K562 (cell line): ENCODE measurements around the gene PRCP. TPM values are rescaled to one million over a fixed set of nuclear protein-coding genes. Genes with fewer than 3 reads are reported as not detected.

Source experiments
- CCNT2 ChIP-seq: IDR thresholded peaks from 2 replicates; pipeline ENCODE4 v1.6.1; 2011; ENCODE audit warnings: borderline replicate concordance, low read depth, mild to moderate bottlenecking, moderate library complexity, mixed read lengths, low read length; ENCODE audit not compliant: insufficient read length; ENCODE audit errors: extremely low read depth
- DACH1 ChIP-seq: fragments of 450-650 bp; IDR thresholded peaks from 2 replicates; pipeline ENCODE4 v1.6.1; 2018; ENCODE audit not compliant: partially characterized antibody
- DEAF1 ChIP-seq: fragments of 450-650 bp; formaldehyde crosslinking; IDR thresholded peaks from 2 replicates; pipeline ENCODE4 v1.4.0; 2020; ENCODE audit warnings: mild to moderate bottlenecking, moderate library complexity
- DPF2 ChIP-seq: fragments of 450-650 bp; IDR thresholded peaks from 2 replicates; pipeline ENCODE4 v1.6.1; 2016
- E2F3 ChIP-seq: fragments of 250-450 bp; sonication (Bioruptor Pico); IDR thresholded peaks from 2 replicates; pipeline ENCODE4 v1.4.0; 2020; ENCODE audit warnings: mild to moderate bottlenecking
- FOXJ2 ChIP-seq: fragments of 200-800 bp; sonication (Bioruptor generic); IDR thresholded peaks from 2 replicates; pipeline ENCODE4 v1.6.1; 2016; ENCODE audit warnings: missing genetic modification characterization, missing compliant biosample characterization
- HDAC8 ChIP-seq: fragments of 450-650 bp; IDR thresholded peaks from 2 replicates; pipeline ENCODE4 v1.6.1; 2016; ENCODE audit warnings: mild to moderate bottlenecking, missing genetic modification characterization, moderate library complexity, missing compliant biosample characterization
- JUND ChIP-seq, 2 experiments: IDR thresholded peaks; 2 replicates in 1 of 2; 3 replicates in 1 of 2; pipeline ENCODE4 v1.6.1; 2011; ENCODE audit warnings: borderline replicate concordance in 2 of 2, low read depth in 2 of 2, low read length in 2 of 2, improper control_type of control experiment in 1 of 2, missing biosample characterization in 1 of 2, missing genetic modification characterization in 1 of 2, missing genetic modification reagents in 1 of 2
- MEIS2 ChIP-seq: fragments of 450-650 bp; IDR thresholded peaks from 2 replicates; pipeline ENCODE4 v1.6.1; 2014; ENCODE audit warnings: mild to moderate bottlenecking; ENCODE audit not compliant: partially characterized antibody
- NCOR1 ChIP-seq: fragments of 450-650 bp; IDR thresholded peaks from 2 replicates; pipeline ENCODE4 v1.6.1; 2016; ENCODE audit warnings: mild to moderate bottlenecking, moderate library complexity
- NR1H2 ChIP-seq: sonication (generic); formaldehyde crosslinking; IDR thresholded peaks from 2 replicates; pipeline ENCODE4 v1.4.0; 2020; ENCODE audit warnings: mild to moderate bottlenecking, missing genetic modification reagents
- PKNOX1 ChIP-seq: fragments of 450-650 bp; IDR thresholded peaks from 2 replicates; pipeline ENCODE4 v1.6.1; 2016
- RFX1 ChIP-seq: fragments of 450-650 bp; IDR thresholded peaks from 2 replicates; pipeline ENCODE4 v1.6.1; 2016; ENCODE audit warnings: mild to moderate bottlenecking, moderate library complexity
- SOX6 ChIP-seq: fragments of 450-650 bp; IDR thresholded peaks from 2 replicates; pipeline ENCODE4 v1.6.1; 2014; ENCODE audit warnings: mild to moderate bottlenecking
- STAT5A ChIP-seq: IDR thresholded peaks from 2 replicates; pipeline ENCODE4 v1.6.1; 2012; ENCODE audit warnings: low read length, inconsistent platforms, borderline replicate concordance
- TAL1 ChIP-seq: fragments of 450-650 bp; IDR thresholded peaks from 2 replicates; pipeline ENCODE4 v1.6.1; 2016; ENCODE audit warnings: mild to moderate bottlenecking
- TBL1XR1 ChIP-seq, 2 experiments: IDR thresholded peaks; 2 replicates each; pipeline ENCODE4 v1.6.1; 2012; ENCODE audit warnings: improper control_type of control experiment in 2 of 2, low read length in 2 of 2, mild to moderate bottlenecking in 1 of 2
- ZNF24 ChIP-seq: fragments of 450-650 bp; IDR thresholded peaks from 2 replicates; pipeline ENCODE4 v1.6.1; 2016
- ZNF274 ChIP-seq: IDR thresholded peaks from 2 replicates; pipeline ENCODE4 v1.6.1; 2011; ENCODE audit warnings: low read depth, mild to moderate bottlenecking, low read length, moderate library complexity, borderline replicate concordance
- ZNF583 ChIP-seq: fragments of 250-450 bp; sonication (Bioruptor Pico); IDR thresholded peaks from 2 replicates; pipeline ENCODE4 v1.4.0; 2020
- ZNF699 ChIP-seq: fragments of 250-450 bp; sonication (Bioruptor Pico); IDR thresholded peaks from 2 replicates; pipeline ENCODE4 v1.8.0; 2021; ENCODE audit warnings: mild to moderate bottlenecking, moderate library complexity; ENCODE audit not compliant: insufficient replicate concordance
- polyA plus RNA-seq, 8 experiments: library from polyadenylated mRNA; depleted of rRNA in 4 of 8; stranded (reverse) in 5 of 8; unstranded in 3 of 8; fragments of >200 nt; fragmentation: Nextera tagmentation in 2 of 8; fragmentation: Illumina TruSeq in 1 of 8; extraction: Ambion mirVana in 2 of 8; extraction: Trizol in 1 of 8; gene quantifications; 2 replicates each; pipeline versions ENCODE4 v1.2.1 to v1.2.3, GENCODE V29; 2011 to 2014; ENCODE audit warnings: inconsistent platforms in 1 of 8, missing spikeins in 1 of 8
- total RNA-seq, 7 experiments: library from RNA; depleted of rRNA in 6 of 7; stranded (reverse); fragments of >200 nt in 6 of 7; fragmentation: Illumina TruSeq in 2 of 7; extraction: Trizol in 2 of 7; gene quantifications; 2 replicates each; pipeline versions ENCODE4 v1.2.1 to v1.2.3, GENCODE V29; 2011 to 2021; ENCODE audit warnings: low replicate concordance in 1 of 7
- TF ChIP-seq, protein P1 (sequence below), 2 experiments: IDR thresholded peaks in 1 of 2; conservative IDR thresholded peaks in 1 of 2; 2 replicates each; pipeline ENCODE4 v1.6.1; 2016; ENCODE audit warnings: low read depth in 2 of 2, mild to moderate bottlenecking in 1 of 2, missing compliant biosample characterization in 1 of 2, missing genetic modification characterization in 1 of 2, moderate library complexity in 1 of 2

The PRCP gene
- total and polyA plus RNA-seq, 9 of the 15 experiments (the other 6 are each of a cell fraction or from before 2014, with no cell fraction given) = 9.5 to 43.1 (median 23.2) TPM

DNA sequence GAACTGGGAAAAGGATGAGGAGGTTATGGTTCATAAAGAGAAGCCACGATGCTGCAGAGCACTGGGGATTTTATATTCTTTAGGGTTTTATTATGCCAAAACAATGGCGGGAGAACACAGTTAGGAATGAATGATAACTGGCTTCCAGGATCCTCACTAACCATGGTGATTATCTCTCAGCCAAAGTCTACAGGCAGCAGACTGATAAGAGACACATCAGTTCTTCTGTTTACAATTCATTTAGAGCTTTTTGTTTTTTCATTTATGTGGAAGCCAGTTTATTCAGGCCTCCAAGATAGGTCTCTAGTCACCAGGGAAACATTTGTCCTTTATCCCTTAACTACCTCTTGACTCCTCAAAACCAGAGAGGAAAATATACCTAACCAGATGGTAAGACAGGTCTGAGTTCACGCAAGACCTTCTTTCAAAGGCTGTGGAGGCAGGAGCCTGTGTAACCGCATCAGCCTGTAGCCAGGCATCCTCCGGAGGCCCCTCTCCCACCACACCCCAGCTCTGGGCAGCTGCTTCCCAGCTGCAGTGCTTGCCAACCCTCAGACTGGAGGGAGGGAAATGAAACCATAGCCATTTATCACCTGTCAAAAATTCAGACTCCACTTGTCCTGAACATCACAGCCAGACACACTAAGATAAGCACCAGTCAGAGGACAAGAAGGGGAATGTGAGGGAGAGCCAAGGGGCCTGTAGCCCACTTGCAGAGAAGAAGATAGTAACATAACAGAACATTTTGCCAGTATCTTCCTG is 109.3 kb downstream of the PRCP start (continued):
- TF ChIP-seq ZNF699 (CRISPR knock-in tag) = no peak
- TF ChIP-seq TAL1 = peak; percentile 72
- peak; percentile 47; the same call in 1 of the 2 replicates for TF ChIP-seq DPF2
- TF ChIP-seq ZNF274 = 0 out of 2 replicates have a peak, but pooled peaks have one; percentile 9
- no peak for TF ChIP-seq HDAC8 (tag)
- peak in 1 of 2 experiments; percentile 53; a peak in 2 of 4 replicates for TF ChIP-seq TBL1XR1 (IDR thresholded peaks at IDR 0.05; ENCODE audit: low read length in 2 of 2)
- TF ChIP-seq JUND (IDR thresholded peaks at IDR 0.05; ENCODE audit: borderline replicate concordance, low read depth, low read length) = peak; percentile 57; the same call in 1 of the 2 replicates
- TF ChIP-seq JUND (tag; IDR thresholded peaks at IDR 0.05; ENCODE audit: borderline replicate concordance, low read depth, low read length) = no peak
- TF ChIP-seq PKNOX1 = peak; percentile 85
- TF ChIP-seq STAT5A = peak; percentile 46; the same call in 1 of the 2 replicates
- no peak for TF ChIP-seq DACH1
- TF ChIP-seq DEAF1 (CRISPR knock-in tag) = no peak
- TF ChIP-seq RFX1 = peak; percentile 86
- peak; percentile 90 for TF ChIP-seq FOXJ2 (tag)
- TF ChIP-seq E2F3 (CRISPR knock-in tag) = no peak
- 0 out of 2 replicates have a peak, but pooled peaks have one; percentile 28 for TF ChIP-seq ZNF583 (CRISPR knock-in tag)
- peak; percentile 54 for TF ChIP-seq NCOR1
- TF ChIP-seq SOX6 = peak; percentile 90
- TF ChIP-seq, protein P1, sequence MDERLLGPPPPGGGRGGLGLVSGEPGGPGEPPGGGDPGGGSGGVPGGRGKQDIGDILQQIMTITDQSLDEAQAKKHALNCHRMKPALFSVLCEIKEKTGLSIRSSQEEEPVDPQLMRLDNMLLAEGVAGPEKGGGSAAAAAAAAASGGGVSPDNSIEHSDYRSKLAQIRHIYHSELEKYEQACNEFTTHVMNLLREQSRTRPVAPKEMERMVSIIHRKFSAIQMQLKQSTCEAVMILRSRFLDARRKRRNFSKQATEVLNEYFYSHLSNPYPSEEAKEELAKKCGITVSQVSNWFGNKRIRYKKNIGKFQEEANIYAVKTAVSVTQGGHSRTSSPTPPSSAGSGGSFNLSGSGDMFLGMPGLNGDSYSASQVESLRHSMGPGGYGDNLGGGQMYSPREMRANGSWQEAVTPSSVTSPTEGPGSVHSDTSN (CRISPR knock-in tag; IDR thresholded peaks at IDR 0.05; ENCODE audit: low read depth) = no peak
- TF ChIP-seq, protein P1 (tag; conservative IDR thresholded peaks at IDR 0.05; ENCODE audit: low read depth) = peak; percentile 88
- TF ChIP-seq ZNF24 = peak; percentile 98
- no peak for TF ChIP-seq NR1H2 (CRISPR knock-in tag)
- peak; percentile 98 for TF ChIP-seq MEIS2
- TF ChIP-seq CCNT2 = peak; percentile 84
